Activated B cell treated with CpG ODN at 0.5 μM for 24 hours (primary cell): Measurements from ENCODE around the gene SGTB. TPM values are rescaled to one million over a fixed set of nuclear protein-coding genes. Genes with fewer than 3 reads are reported as not detected.

Experiments
- ATAC-seq: fragments of 200-7000 bp; cut with Tn5 transposase; one replicate; pipeline ENCODE4 v1.10.0; 2021; ENCODE audit warnings: low read depth, mild to moderate bottlenecking, moderate library complexity
- CTCF ChIA-PET: fragments of 350-600 bp; sonication (Branson Sonifier 250); formaldehyde crosslinking; loops from one replicate; lab custom pipeline; 2021; ENCODE audit warnings: antibody characterized with exemption; lab: Charles Lee
- POLR2A ChIA-PET: fragments of 350-600 bp; sonication (Branson Sonifier 250); formaldehyde crosslinking; loops from one replicate; lab custom pipeline; 2021; ENCODE audit warnings: antibody characterized with exemption; lab: Charles Lee
- DNase-seq: peaks from one replicate; pipeline ENCODE4 v3.0.0; 2022
- H3K27ac Mint-ChIP-seq: one replicate; pipeline ENCODE4 v1.8.0; 2020; ENCODE audit warnings: mixed read lengths
- H3K27me3 Mint-ChIP-seq: one replicate; pipeline ENCODE4 v1.8.0; 2021; ENCODE audit warnings: mixed read lengths
- H3K36me3 Mint-ChIP-seq: one replicate; pipeline ENCODE4 v1.8.0; 2021; ENCODE audit warnings: low read depth, mixed read lengths
- H3K4me1 Mint-ChIP-seq: one replicate; pipeline ENCODE4 v1.8.0; 2021; ENCODE audit warnings: mixed read lengths
- H3K4me3 Mint-ChIP-seq: one replicate; pipeline ENCODE4 v1.8.0; 2020; ENCODE audit warnings: mild to moderate bottlenecking, mixed read lengths
- H3K9me3 Mint-ChIP-seq: one replicate; pipeline ENCODE4 v1.8.0; 2020; ENCODE audit warnings: mixed read lengths
- CTCF ChIP-seq: fragments of 200-600 bp; IDR thresholded peaks from one replicate; pipeline ENCODE4 v1.8.0; 2022; ENCODE audit warnings: antibody characterized with exemption, mild to moderate bottlenecking
- intact Hi-C: fragments of 100-400 bp; cut with micrococcal nuclease; formaldehyde crosslinking; loops from one replicate; pipeline ENCODE4 v1.15.1; 2024
- total RNA-seq: library from RNA; stranded (reverse); gene quantifications from 2 replicates; pipeline ENCODE4 v1.2.3, GENCODE V29; 2022

Gene SGTB
- total RNA-seq, 1 donor from 2014 or later: 9.5 TPM

- H3K4me1 Mint-ChIP-seq: no peaks in the 10 kb centered on the region
- TF ChIP-seq CTCF: no peak
- POLR2A ChIA-PET: no interaction called here
- intact Hi-C loops: loop anchor here (10.0 kb wide), 1 partner anchor 1005 kb away; no protein-coding TSS in a partner anchor
- no peaks in the 10 kb centered on the region for H3K9me3 Mint-ChIP-seq
- no peak for DNase-seq
- no peaks in the 10 kb centered on the region for H3K36me3 Mint-ChIP-seq
- CTCF ChIA-PET: no interaction called here
- no peak overlapping the region for H3K4me3 Mint-ChIP-seq
- no peak for ATAC-seq
- H3K27me3 Mint-ChIP-seq: no peaks in the 10 kb centered on the region
- H3K27ac Mint-ChIP-seq: no peak overlapping the region
Measured at GRCh38 chr5:65749221-65749844, 27.4 kb upstream of the SGTB start.

GRCh38 chr5:65742565-65743231 lies 20.8 kb upstream of the SGTB start:
- peak; percentile 54 for ATAC-seq
- no peak for DNase-seq
- Mint-ChIP-seq H3K9me3 (no peaks in the 10 kb centered on the region), H3K27ac (no peak overlapping the region), H3K27me3 (no peaks in the 10 kb centered on the region), H3K36me3 (no peaks in the 10 kb centered on the region), H3K4me3 (no peak overlapping the region), H3K4me1 (peaks cover 5% of the 10 kb centered on the region)
- ChIA-PET CTCF (interaction anchor here (0.6 to 1.7 kb wide), 3 partner anchors 17 to 564 kb away, joined by 3 to 5 read pairs (median 4); no protein-coding TSS in a partner anchor), POLR2A (interaction anchor here (0.6 kb wide), 1 partner anchor 639 kb away, joined by 4 read pairs; no protein-coding TSS in a partner anchor)
- TF ChIP-seq CTCF: no peak
- intact Hi-C loops: loop anchor here (1.0 to 10.0 kb wide), 4 partner anchors 185 to 1012 kb away; partner anchors contain the start of gene ERBIN

- Mint-ChIP-seq H3K27me3 (no peaks in the 10 kb centered on the region), H3K27ac (no peak overlapping the region), H3K9me3 (peaks cover 3% of the 10 kb centered on the region), H3K4me3 (no peak overlapping the region), H3K36me3 (no peaks in the 10 kb centered on the region), H3K4me1 (peaks cover 20% of the 10 kb centered on the region)
- no peak for ATAC-seq
- POLR2A ChIA-PET: no interaction called here
- no peak for TF ChIP-seq CTCF
- CTCF ChIA-PET: no interaction called here
- intact Hi-C loops: no loop called here
- no peak for DNase-seq
Measured at GRCh38 chr5:65739162-65739561, 17.3 kb upstream of the SGTB start.

GRCh38 chr5:65738305-65738704 lies 16.4 kb upstream of the SGTB start:
- no peak for TF ChIP-seq CTCF
- intact Hi-C loops: no loop called here
- no peak for DNase-seq
- CTCF ChIA-PET: no interaction called here
- no peaks in the 10 kb centered on the region for H3K36me3 Mint-ChIP-seq
- no peak overlapping the region for H3K27ac Mint-ChIP-seq
- no peaks in the 10 kb centered on the region for H3K27me3 Mint-ChIP-seq
- H3K4me3 Mint-ChIP-seq: no peak overlapping the region
- peaks cover 3% of the 10 kb centered on the region for H3K9me3 Mint-ChIP-seq
- peaks cover 21% of the 10 kb centered on the region for H3K4me1 Mint-ChIP-seq
- POLR2A ChIA-PET: no interaction called here
- no peak for ATAC-seq

- H3K27ac Mint-ChIP-seq: no peak overlapping the region
- TF ChIP-seq CTCF: no peak
- H3K9me3 Mint-ChIP-seq: peaks cover 3% of the 10 kb centered on the region
- intact Hi-C loops: no loop called here
- no peak overlapping the region for H3K4me3 Mint-ChIP-seq
- no peaks in the 10 kb centered on the region for H3K36me3 Mint-ChIP-seq
- no peaks in the 10 kb centered on the region for H3K27me3 Mint-ChIP-seq
- H3K4me1 Mint-ChIP-seq: peaks cover 21% of the 10 kb centered on the region
- ATAC-seq: no peak
- POLR2A ChIA-PET: interaction anchor here (0.5 kb wide), 1 partner anchor 186 kb away, joined by 6 read pairs; no protein-coding TSS in a partner anchor
- CTCF ChIA-PET: no interaction called here
- DNase-seq: no peak
Measured at GRCh38 chr5:65737842-65738241, 15.9 kb upstream of the SGTB start.
